Testis (tissue), 3 donors: ENCODE results near the gene ST3GAL6. TPM values are rescaled to one million over a fixed set of nuclear protein-coding genes. Genes with fewer than 3 reads are reported as not detected.

Source experiments
- DNase-seq: peaks from one replicate; pipeline ENCODE4 v3.0.0-alpha.2; 2019
- H3K27ac ChIP-seq, 2 donors: fragments of 200-600 bp; sonication (generic); one replicate each; pipeline ENCODE4 v1.5.1; 2019
- H3K27me3 ChIP-seq: fragments of 200-600 bp; sonication (generic); one replicate; pipeline ENCODE4 v1.5.1; 2019
- H3K36me3 ChIP-seq: fragments of 200-600 bp; sonication (generic); one replicate; pipeline ENCODE4 v1.5.1; 2017; ENCODE audit warnings: low read depth; ENCODE audit errors: missing control alignments
- H3K4me1 ChIP-seq: fragments of 200-600 bp; sonication (generic); one replicate; pipeline ENCODE4 v1.5.1; 2019
- H3K4me3 ChIP-seq, 2 donors: fragments of 200-600 bp; sonication (generic); one replicate each; pipeline ENCODE4 v1.5.1; 2017 to 2019
- H3K9me3 ChIP-seq: fragments of 200-600 bp; sonication (generic); one replicate; pipeline ENCODE4 v1.5.1; 2017
- POLR2A ChIP-seq: fragments of 450-650 bp; IDR thresholded peaks from one replicate; pipeline ENCODE4 v1.6.1; 2017; ENCODE audit warnings: antibody characterized with exemption, mild to moderate bottlenecking, moderate library complexity
- WGBS, 2 donors: methylation state at CpG; one replicate each; pipeline ENCODE4 v1.1.5; 2018; 5-methylcytosine and 5-hydroxymethylcytosine counted together
- intact Hi-C: fragments of 100-400 bp; cut with DNase I; formaldehyde crosslinking; loops from one replicate; pipeline ENCODE4 v1.15.1; 2023; ENCODE audit warnings: low total_unique reads
- polyA plus RNA-seq: library from polyadenylated mRNA; stranded (reverse); fragments of 350-450 nt; fragmentation: Illumina TruSeq; extraction: RNeasy Lipid Tissue Mini Kit (QIAGEN cat#74804); gene quantifications from one replicate; pipeline ENCODE4 v1.2.3, GENCODE V29; 2014; ENCODE audit warnings: low read depth, low replicate concordance; ENCODE audit not compliant: insufficient read depth
- total RNA-seq, 2 donors: library from RNA; depleted of rRNA; stranded (reverse); fragments of >200 nt; gene quantifications; one replicate each; pipeline ENCODE4 v1.2.3, GENCODE V29; 2016
- TF ChIP-seq, protein P1 (sequence below), 3 experiments: fragments of 450-650 bp in 2 of 3; fragments of 200-600 bp in 1 of 3; sonication (generic) in 1 of 3; IDR thresholded peaks; one replicate each; pipeline ENCODE4 v1.5.1; 2016 to 2019; ENCODE audit warnings: antibody characterized with exemption in 3 of 3, mild to moderate bottlenecking in 2 of 3, moderate library complexity in 1 of 3

ST3GAL6 gene
- total and polyA plus RNA-seq, 3 donors from 2014 or later = 2.1 to 23.4 (median 3.7) TPM

DNA sequence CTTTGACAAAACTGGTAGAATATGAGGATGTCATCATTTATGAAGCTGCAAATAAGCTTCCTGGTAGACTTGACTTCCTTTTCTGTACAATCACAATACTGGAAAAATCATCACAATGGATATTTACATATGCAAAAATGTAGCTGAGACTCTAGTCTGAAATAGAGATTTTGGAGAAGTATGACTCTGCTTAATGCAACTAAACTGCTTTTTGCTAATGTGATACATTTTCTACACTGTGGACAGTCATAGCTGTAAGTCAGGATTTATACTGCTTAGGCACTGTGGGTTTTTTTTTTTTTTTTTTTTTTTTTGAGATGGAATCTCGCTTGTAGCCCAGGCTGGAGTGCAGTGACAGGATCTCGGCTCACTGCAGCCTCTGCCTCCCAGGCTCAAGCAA is 34.5 kb upstream of the ST3GAL6 start:
- intact Hi-C loops = no loop called here
- no peak for TF ChIP-seq POLR2A
- TF ChIP-seq, protein P1, sequence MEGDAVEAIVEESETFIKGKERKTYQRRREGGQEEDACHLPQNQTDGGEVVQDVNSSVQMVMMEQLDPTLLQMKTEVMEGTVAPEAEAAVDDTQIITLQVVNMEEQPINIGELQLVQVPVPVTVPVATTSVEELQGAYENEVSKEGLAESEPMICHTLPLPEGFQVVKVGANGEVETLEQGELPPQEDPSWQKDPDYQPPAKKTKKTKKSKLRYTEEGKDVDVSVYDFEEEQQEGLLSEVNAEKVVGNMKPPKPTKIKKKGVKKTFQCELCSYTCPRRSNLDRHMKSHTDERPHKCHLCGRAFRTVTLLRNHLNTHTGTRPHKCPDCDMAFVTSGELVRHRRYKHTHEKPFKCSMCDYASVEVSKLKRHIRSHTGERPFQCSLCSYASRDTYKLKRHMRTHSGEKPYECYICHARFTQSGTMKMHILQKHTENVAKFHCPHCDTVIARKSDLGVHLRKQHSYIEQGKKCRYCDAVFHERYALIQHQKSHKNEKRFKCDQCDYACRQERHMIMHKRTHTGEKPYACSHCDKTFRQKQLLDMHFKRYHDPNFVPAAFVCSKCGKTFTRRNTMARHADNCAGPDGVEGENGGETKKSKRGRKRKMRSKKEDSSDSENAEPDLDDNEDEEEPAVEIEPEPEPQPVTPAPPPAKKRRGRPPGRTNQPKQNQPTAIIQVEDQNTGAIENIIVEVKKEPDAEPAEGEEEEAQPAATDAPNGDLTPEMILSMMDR (IDR thresholded peaks at IDR 0.05) = no peak
- no peaks in the 10 kb centered on the region for H3K9me3 ChIP-seq
- 82 to 90% methylated on average over 2 of the region's 2 CpGs for WGBS, 2 donors
- H3K27ac ChIP-seq = no peak overlapping the region
- no peak for DNase-seq
- H3K36me3 ChIP-seq = no peaks in the 10 kb centered on the region
- H3K4me3 ChIP-seq = no peak overlapping the region
- peaks cover 6% of the 10 kb centered on the region for H3K4me1 ChIP-seq
- no peaks in the 10 kb centered on the region for H3K27me3 ChIP-seq

- Histone ChIP-seq H3K27ac (no peak overlapping the region), H3K36me3 (no peaks in the 10 kb centered on the region), H3K4me3 (no peak overlapping the region), H3K4me1 (peaks cover 6% of the 10 kb centered on the region), H3K27me3 (no peaks in the 10 kb centered on the region), H3K9me3 (no peaks in the 10 kb centered on the region)
- DNase-seq = no peak
- no peak for TF ChIP-seq POLR2A
- 71 to 81% methylated on average over 1 of the region's 1 CpG for WGBS, 2 donors
- intact Hi-C loops = no loop called here
Measured at GRCh38 chr3:98730338-98730737, 32.8 kb upstream of the ST3GAL6 start.

GRCh38 chr3:98730886-98731537 is 32.1 kb upstream of the ST3GAL6 start:
- WGBS, 2 donors = 73 to 81% methylated on average over 19 of the region's 19 CpGs
- Histone ChIP-seq H3K4me1 (peaks cover 6% of the 10 kb centered on the region), H3K27me3 (no peaks in the 10 kb centered on the region), H3K36me3 (no peaks in the 10 kb centered on the region), H3K4me3 (no peak overlapping the region), H3K27ac (no peak overlapping the region), H3K9me3 (no peaks in the 10 kb centered on the region)
- no peak for TF ChIP-seq POLR2A
- TF ChIP-seq, protein P1 (IDR thresholded peaks at IDR 0.05) = no peak
- DNase-seq = no peak
- intact Hi-C loops = no loop called here

GRCh38 chr3:98731720-98732285 is 31.3 kb upstream of the ST3GAL6 start:
- H3K4me1 ChIP-seq = peaks cover 6% of the 10 kb centered on the region
- no peak for TF ChIP-seq POLR2A
- TF ChIP-seq, protein P1 (IDR thresholded peaks at IDR 0.05) = no peak
- no peaks in the 10 kb centered on the region for H3K27me3 ChIP-seq
- H3K9me3 ChIP-seq = no peaks in the 10 kb centered on the region
- intact Hi-C loops = no loop called here
- no peaks in the 10 kb centered on the region for H3K36me3 ChIP-seq
- DNase-seq = peak; percentile 90
- peak overlapping the region; percentile 75 to 80 for H3K27ac ChIP-seq
- H3K4me3 ChIP-seq = peak overlapping the region; percentile 73 to 80
- WGBS, 2 donors = 3 to 4% methylated on average over 12 of the region's 12 CpGs

DNA sequence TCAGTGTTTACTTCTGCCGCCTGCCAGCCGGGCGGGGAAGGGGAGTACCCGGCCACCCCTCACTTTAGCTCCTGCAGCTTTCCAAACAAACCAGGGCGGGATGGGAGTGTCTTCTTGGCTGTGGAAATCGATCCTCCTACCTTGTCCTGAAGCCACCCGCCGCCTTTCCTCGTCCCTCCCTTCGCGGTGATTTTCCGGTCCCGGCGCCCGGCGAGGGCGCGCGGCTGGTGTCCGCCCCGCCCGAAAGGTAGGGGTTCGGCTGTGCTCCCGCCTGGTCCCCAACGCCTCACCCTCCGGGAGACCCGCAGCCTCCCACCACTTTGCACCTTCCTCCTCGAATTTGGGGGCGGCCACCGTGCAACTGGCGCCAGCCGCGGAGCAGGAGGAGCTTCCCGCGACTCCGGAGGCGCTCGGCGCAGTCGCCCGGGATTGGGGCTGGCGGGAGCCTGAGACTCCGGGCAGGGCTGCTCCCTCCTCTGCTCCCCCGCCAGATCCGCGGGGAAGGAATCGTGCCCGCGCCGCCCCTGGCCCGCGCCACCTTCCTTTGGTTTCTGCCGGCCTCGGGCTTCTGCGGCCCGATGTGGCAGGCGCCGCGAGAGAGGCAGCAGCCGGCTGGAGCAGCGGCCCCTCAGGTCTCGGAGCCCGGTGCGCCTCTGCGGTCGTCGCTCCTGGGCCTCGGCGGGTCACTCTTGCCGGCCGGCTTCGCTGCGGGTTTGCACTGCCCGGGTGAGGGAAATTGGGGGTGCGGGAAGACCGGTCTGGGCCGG is 30.7 kb upstream of the ST3GAL6 start:
- TF ChIP-seq POLR2A = no peak
- TF ChIP-seq, protein P1 (IDR thresholded peaks at IDR 0.05) = no peak
- Histone ChIP-seq H3K27ac (peak overlapping the region; percentile 75 to 80), H3K36me3 (no peaks in the 10 kb centered on the region), H3K4me1 (peaks cover 6% of the 10 kb centered on the region), H3K9me3 (no peaks in the 10 kb centered on the region), H3K4me3 (peak overlapping the region; percentile 73 to 80), H3K27me3 (no peaks in the 10 kb centered on the region)
- DNase-seq = peak; percentile 36
- 0 to 2% methylated on average over 22 to 44 of the region's 77 CpGs for WGBS, 2 donors
- intact Hi-C loops = no loop called here
